SK-N-SH (cell line): ENCODE results near the gene ARHGEF25.

Experiments used
- POLR2AphosphoS5 ChIP-seq: IDR thresholded peaks from 2 replicates; pipeline ENCODE4 v1.6.1; 2012; ENCODE audit warnings: low read depth, low read length
- TF ChIP-seq, protein P1 (sequence below): fragments of 200-600 bp; sonication (generic); IDR thresholded peaks from 2 replicates; pipeline ENCODE4 v1.6.1; 2017; ENCODE audit warnings: antibody characterized with exemption, mild to moderate bottlenecking, moderate library complexity

DNA sequence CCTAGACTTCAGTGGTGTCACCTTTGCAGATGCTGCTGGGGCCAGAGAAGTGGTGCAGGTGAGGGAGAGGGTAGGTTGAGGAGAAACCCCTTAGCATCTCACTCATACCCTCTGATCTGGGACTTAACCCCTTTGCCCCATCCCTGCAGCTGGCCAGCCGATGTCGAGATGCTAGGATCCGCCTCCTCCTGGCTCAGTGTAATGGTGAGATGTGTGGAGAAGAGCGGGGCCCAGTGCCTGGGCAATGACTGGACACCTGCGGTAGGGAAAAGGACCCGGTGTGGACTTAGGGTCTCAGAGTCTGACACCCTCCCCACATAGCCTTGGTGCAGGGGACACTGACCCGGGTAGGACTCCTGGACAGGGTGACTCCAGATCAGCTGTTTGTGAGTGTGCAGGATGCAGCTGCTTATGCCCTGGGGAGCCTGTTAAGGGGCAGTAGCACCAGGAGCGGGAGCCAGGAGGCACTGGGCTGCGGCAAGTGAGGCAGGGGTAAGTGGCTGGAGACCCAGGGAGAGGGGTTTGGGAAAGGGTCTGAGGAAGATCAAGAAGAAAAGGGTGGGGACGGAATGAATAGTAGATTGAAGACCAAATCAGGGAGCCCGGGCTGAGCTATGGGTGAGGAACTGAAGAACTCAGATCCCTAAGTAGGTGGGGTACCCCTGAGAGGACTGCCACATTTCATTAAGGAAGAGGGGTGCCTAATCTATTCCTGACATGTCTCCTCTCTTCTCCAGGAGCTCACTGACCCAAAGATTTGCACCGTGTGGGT is 14.2 kb downstream of the ARHGEF25 start:
- TF ChIP-seq, protein P1, sequence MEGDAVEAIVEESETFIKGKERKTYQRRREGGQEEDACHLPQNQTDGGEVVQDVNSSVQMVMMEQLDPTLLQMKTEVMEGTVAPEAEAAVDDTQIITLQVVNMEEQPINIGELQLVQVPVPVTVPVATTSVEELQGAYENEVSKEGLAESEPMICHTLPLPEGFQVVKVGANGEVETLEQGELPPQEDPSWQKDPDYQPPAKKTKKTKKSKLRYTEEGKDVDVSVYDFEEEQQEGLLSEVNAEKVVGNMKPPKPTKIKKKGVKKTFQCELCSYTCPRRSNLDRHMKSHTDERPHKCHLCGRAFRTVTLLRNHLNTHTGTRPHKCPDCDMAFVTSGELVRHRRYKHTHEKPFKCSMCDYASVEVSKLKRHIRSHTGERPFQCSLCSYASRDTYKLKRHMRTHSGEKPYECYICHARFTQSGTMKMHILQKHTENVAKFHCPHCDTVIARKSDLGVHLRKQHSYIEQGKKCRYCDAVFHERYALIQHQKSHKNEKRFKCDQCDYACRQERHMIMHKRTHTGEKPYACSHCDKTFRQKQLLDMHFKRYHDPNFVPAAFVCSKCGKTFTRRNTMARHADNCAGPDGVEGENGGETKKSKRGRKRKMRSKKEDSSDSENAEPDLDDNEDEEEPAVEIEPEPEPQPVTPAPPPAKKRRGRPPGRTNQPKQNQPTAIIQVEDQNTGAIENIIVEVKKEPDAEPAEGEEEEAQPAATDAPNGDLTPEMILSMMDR: no peak
- no peak for TF ChIP-seq POLR2AphosphoS5
